Glutamatergic neuron (in vitro differentiated cells): ENCODE measurements around the gene SHE. TPM values are rescaled to one million over a fixed set of nuclear protein-coding genes. Genes with fewer than 3 reads are reported as not detected.

Experiments
- DNase-seq: peaks from one replicate; pipeline ENCODE4 v3.0.0; 2022
- H3K27ac Mint-ChIP-seq: one replicate; pipeline ENCODE4 v1.8.0; 2020; ENCODE audit warnings: mild to moderate bottlenecking, mixed read lengths, inconsistent platforms; ENCODE audit not compliant: unreplicated experiment
- H3K27me3 Mint-ChIP-seq: one replicate; pipeline ENCODE4 v1.8.0; 2020; ENCODE audit warnings: mild to moderate bottlenecking, moderate library complexity, mixed read lengths, inconsistent platforms; ENCODE audit not compliant: unreplicated experiment
- H3K36me3 Mint-ChIP-seq: one replicate; pipeline ENCODE4 v1.8.0; 2020; ENCODE audit warnings: mild to moderate bottlenecking, mixed read lengths, inconsistent platforms; ENCODE audit not compliant: unreplicated experiment
- H3K4me1 Mint-ChIP-seq: one replicate; pipeline ENCODE4 v1.8.0; 2020; ENCODE audit warnings: mild to moderate bottlenecking, low read depth, mixed read lengths, inconsistent platforms; ENCODE audit not compliant: unreplicated experiment
- H3K4me3 Mint-ChIP-seq: one replicate; pipeline ENCODE4 v1.8.0; 2020; ENCODE audit warnings: mild to moderate bottlenecking, mixed read lengths, inconsistent platforms; ENCODE audit not compliant: unreplicated experiment
- H3K9me3 Mint-ChIP-seq: one replicate; pipeline ENCODE4 v1.8.0; 2020; ENCODE audit warnings: mild to moderate bottlenecking, moderate library complexity, mixed read lengths, inconsistent platforms; ENCODE audit not compliant: unreplicated experiment
- total RNA-seq: library from RNA; stranded (reverse); fragmentation: NEBNext Ultra II Directional; extraction: Animal tissue kit (Norgen Biotek cat#: 25700); gene quantifications from one replicate; pipeline ENCODE4 v1.2.1, GENCODE V29; 2021; ENCODE audit not compliant: unreplicated experiment
- TF ChIP-seq, protein P1 (sequence below): fragments of 200-600 bp; sonication (generic); IDR thresholded peaks from one replicate; pipeline ENCODE4 v1.5.0; 2021; ENCODE audit not compliant: partially characterized antibody, unreplicated experiment

Gene SHE
- total RNA-seq, 1 donor from 2014 or later = 0.07 TPM

DNA sequence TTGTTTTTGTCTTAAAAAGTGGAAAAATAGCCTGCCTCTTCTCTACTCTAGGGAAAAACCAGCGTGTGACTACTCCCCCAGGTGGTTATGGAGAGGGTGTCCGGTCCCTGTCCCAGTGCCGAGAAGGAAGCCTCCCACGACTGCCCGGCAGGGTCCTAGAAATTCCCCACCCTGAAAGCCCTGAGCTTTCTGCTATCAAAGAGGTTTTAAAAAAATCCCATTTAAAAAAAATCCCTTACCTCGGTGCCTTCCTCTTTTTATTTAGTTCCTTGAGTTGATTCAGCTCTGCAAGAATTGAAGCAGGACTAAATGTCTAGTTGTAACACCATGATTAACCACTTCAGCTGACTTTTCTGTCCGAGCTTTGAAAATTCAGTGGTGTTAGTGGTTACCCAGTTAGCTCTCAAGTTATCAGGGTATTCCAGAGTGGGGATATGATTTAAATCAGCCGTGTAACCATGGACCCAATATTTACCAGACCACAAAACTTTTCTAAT is 35.2 kb downstream of the SHE start:
- no peak overlapping the region for H3K27ac Mint-ChIP-seq
- DNase-seq = no peak
- H3K27me3 Mint-ChIP-seq = peaks cover 1% of the 10 kb centered on the region
- peaks cover 3% of the 10 kb centered on the region for H3K9me3 Mint-ChIP-seq
- no peak overlapping the region for H3K4me3 Mint-ChIP-seq
- H3K36me3 Mint-ChIP-seq = no peaks in the 10 kb centered on the region
- H3K4me1 Mint-ChIP-seq = peaks cover 11% of the 10 kb centered on the region
- TF ChIP-seq, protein P1, sequence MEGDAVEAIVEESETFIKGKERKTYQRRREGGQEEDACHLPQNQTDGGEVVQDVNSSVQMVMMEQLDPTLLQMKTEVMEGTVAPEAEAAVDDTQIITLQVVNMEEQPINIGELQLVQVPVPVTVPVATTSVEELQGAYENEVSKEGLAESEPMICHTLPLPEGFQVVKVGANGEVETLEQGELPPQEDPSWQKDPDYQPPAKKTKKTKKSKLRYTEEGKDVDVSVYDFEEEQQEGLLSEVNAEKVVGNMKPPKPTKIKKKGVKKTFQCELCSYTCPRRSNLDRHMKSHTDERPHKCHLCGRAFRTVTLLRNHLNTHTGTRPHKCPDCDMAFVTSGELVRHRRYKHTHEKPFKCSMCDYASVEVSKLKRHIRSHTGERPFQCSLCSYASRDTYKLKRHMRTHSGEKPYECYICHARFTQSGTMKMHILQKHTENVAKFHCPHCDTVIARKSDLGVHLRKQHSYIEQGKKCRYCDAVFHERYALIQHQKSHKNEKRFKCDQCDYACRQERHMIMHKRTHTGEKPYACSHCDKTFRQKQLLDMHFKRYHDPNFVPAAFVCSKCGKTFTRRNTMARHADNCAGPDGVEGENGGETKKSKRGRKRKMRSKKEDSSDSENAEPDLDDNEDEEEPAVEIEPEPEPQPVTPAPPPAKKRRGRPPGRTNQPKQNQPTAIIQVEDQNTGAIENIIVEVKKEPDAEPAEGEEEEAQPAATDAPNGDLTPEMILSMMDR = no peak

DNA sequence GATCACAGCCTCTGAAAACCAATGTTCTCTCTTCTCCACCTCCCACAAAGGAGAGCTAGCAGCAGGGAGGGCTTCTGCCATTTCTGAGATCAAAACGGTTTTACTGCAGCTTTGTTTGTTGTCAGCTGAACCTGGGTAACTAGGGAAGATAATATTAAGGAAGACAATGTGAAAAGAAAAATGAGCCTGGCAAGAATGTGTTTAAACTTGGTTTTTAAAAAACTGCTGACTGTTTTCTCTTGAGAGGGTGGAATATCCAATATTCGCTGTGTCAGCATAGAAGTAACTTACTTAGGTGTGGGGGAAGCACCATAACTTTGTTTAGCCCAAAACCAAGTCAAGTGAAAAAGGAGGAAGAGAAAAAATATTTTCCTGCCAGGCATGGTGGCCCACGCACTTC is 36.0 kb downstream of the SHE start:
- peaks cover 1% of the 10 kb centered on the region for H3K27me3 Mint-ChIP-seq
- no peaks in the 10 kb centered on the region for H3K36me3 Mint-ChIP-seq
- peaks cover 4% of the 10 kb centered on the region for H3K9me3 Mint-ChIP-seq
- TF ChIP-seq, protein P1 = no peak
- H3K27ac Mint-ChIP-seq = no peak overlapping the region
- DNase-seq = no peak
- peaks cover 11% of the 10 kb centered on the region for H3K4me1 Mint-ChIP-seq
- H3K4me3 Mint-ChIP-seq = no peak overlapping the region

DNA sequence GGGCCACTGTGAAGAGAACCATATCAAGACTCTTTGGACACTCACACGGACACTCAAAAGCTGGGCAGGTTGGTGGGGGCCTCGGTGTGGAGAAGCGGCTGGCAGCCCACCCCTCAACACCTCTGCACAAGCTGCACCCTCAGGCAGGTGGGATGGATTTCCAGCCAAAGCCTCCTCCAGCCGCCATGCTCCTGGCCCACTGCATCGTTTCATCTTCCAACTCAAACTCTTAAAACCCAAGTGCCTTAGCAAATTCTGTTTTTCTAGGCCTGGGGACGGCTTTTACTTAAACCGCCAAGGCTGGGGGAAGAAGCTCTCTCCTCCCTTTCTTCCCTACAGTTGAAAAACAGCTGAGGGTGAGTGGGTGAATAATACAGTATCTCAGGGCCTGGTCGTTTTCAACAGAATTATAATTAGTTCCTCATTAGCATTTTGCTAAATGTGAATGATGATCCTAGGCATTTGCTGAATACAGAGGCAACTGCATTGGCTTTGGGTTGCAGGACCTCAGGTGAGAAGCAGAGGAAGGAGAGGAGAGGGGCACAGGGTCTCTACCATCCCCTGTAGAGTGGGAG is 36.5 kb downstream of the SHE start:
- H3K27ac Mint-ChIP-seq = no peak overlapping the region
- TF ChIP-seq, protein P1 = no peak
- no peak overlapping the region for H3K4me3 Mint-ChIP-seq
- H3K9me3 Mint-ChIP-seq = peaks cover 4% of the 10 kb centered on the region
- peaks cover 3% of the 10 kb centered on the region for H3K27me3 Mint-ChIP-seq
- H3K36me3 Mint-ChIP-seq = no peaks in the 10 kb centered on the region
- DNase-seq = no peak
- peaks cover 11% of the 10 kb centered on the region for H3K4me1 Mint-ChIP-seq

DNA sequence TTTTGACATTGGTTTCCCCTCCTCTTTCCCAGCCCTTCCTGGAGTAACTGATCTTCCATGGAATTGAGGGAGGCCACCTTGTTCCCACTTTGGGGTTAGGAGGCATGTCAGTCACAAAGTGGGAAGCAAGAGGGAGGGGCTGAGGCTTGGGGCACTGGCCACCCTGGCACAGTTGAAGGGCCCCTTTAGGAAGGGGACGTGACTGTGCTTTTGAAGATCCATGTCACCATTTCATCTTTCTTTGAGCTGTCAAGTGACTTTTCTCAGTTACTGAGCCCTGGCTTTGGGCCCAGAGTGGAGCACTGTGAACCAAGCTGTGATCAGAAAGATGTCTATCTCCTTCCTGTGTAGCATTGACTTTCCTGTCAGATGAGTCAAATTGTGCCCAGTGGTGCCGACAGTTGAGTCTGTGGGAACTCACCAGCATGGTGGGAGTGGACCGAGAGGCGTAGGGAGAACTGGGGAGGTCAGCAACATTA is 38.7 kb downstream of the SHE start:
- DNase-seq = no peak
- no peak overlapping the region for H3K4me3 Mint-ChIP-seq
- peaks cover 7% of the 10 kb centered on the region for H3K4me1 Mint-ChIP-seq
- TF ChIP-seq, protein P1 = no peak
- peaks cover 1% of the 10 kb centered on the region for H3K9me3 Mint-ChIP-seq
- H3K27me3 Mint-ChIP-seq = peaks cover 3% of the 10 kb centered on the region
- H3K27ac Mint-ChIP-seq = no peak overlapping the region
- no peaks in the 10 kb centered on the region for H3K36me3 Mint-ChIP-seq

DNA sequence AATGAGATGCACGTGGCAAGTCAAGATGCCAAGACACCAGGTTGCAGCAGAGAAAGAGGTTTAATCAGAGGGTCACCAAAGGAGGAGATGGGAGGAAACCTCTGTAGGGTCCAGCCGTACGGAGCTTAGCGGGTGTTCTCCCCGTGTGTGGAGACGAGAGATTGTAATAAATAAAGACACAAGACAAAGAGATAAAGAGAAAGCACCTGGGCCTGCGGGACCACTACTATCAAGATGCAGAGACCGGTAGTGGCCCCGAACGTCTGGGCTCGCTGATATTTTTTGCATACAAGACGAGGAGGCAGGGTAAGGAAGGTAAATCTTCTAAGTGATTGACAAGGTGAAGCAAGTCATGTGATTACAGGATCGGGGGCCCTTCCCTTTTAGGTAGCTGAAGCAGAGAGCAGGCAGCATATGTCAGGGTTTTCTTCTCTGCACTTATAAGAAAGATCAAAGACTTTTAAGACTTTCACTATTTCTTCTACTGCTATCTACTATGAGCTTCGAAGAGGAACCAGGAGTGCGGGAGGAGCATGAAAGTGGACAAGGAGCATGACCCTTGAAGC is 41.4 kb downstream of the SHE start:
- no peaks in the 10 kb centered on the region for H3K4me1 Mint-ChIP-seq
- peaks cover 1% of the 10 kb centered on the region for H3K9me3 Mint-ChIP-seq
- DNase-seq = no peak
- no peak overlapping the region for H3K4me3 Mint-ChIP-seq
- H3K27ac Mint-ChIP-seq = no peak overlapping the region
- TF ChIP-seq, protein P1 = no peak
- no peaks in the 10 kb centered on the region for H3K36me3 Mint-ChIP-seq
- H3K27me3 Mint-ChIP-seq = peaks cover 3% of the 10 kb centered on the region
